Stimulated activated CD4-positive, alpha-beta T cell treated with anti-CD3 and anti-CD28 coated beads, Interleukin-1b, Interleukin-23, amount 100 ng/mL, for 48 hours (primary cell): ENCODE data around the gene DHX32.

Source experiments
- DNase-seq: peaks from one replicate; pipeline ENCODE4 v3.0.0-alpha.2; 2020

The DHX32 gene

GRCh38 chr10:125846894-125847293 is 34.2 kb downstream of the DHX32 start:
- DNase-seq, result no peak

- DNase-seq, result no peak
Observed at GRCh38 chr10:125845617-125846016, 35.5 kb downstream of the DHX32 start.

- DNase-seq, result no peak
Observed at GRCh38 chr10:125844751-125845221, 36.3 kb downstream of the DHX32 start.

- DNase-seq, result no peak
Observed at GRCh38 chr10:125843603-125844329, 37.3 kb downstream of the DHX32 start.

GRCh38 chr10:125840955-125841354 is 40.1 kb downstream of the DHX32 start:
- DNase-seq, result no peak

- DNase-seq, result no peak
Observed at GRCh38 chr10:125840406-125840805, 40.7 kb downstream of the DHX32 start.

GRCh38 chr10:125838802-125839575 is 42.1 kb downstream of the DHX32 start:
- DNase-seq, result no peak

GRCh38 chr10:125836746-125837145 is 44.3 kb downstream of the DHX32 start:
- no peak for DNase-seq

GRCh38 chr10:125828311-125828710 is 52.8 kb downstream of the DHX32 start:
- no peak for DNase-seq

- no peak for DNase-seq
Observed at GRCh38 chr10:125827133-125827532, 54.0 kb downstream of the DHX32 start.

GRCh38 chr10:125824736-125825135 is 56.4 kb downstream of the DHX32 start:
- no peak for DNase-seq

GRCh38 chr10:125823663-125824251 is 57.3 kb downstream of the DHX32 start:
- no peak for DNase-seq

GRCh38 chr10:125822878-125823662 is 58.0 kb downstream of the DHX32 start, which contains the start of the genes BCCIP and UROS:
TSS of gene BCCIP (plus strand) at chr10:125823546. CDS start at chr10:125823558, 12 bp downstream.
TSS of gene UROS (minus strand) at chr10:125823258. CDS start at chr10:125816499, 6,759 bp downstream.
- peak; percentile 91 for DNase-seq

GRCh38 chr10:125820701-125821100 is 60.4 kb downstream of the DHX32 start:
- no peak for DNase-seq

- DNase-seq, result no peak
Observed at GRCh38 chr10:125817337-125817946, 63.6 kb downstream of the DHX32 start.

- DNase-seq, result no peak
Observed at GRCh38 chr10:125816548-125816947, 64.5 kb downstream of the DHX32 start.

- no peak for DNase-seq
Observed at GRCh38 chr10:125815764-125816163, 65.3 kb downstream of the DHX32 start.

GRCh38 chr10:125812128-125812750 is 68.9 kb downstream of the DHX32 start:
- DNase-seq, result no peak

GRCh38 chr10:125811251-125811650 is 69.8 kb downstream of the DHX32 start:
- DNase-seq, result no peak

GRCh38 chr10:125808047-125808446 is 73.0 kb downstream of the DHX32 start:
- DNase-seq, result no peak

GRCh38 chr10:125802739-125803138 is 78.4 kb downstream of the DHX32 start:
- DNase-seq, result no peak

- no peak for DNase-seq
Observed at GRCh38 chr10:125802131-125802530, 79.0 kb downstream of the DHX32 start.
